Amygdala (tissue), 56 donors: ENCODE results near the gene LIPT1.
"Not testable (repeated sequence)": the region's sequence is repeated elsewhere in the genome, so short reads cannot be mapped to it uniquely, and the experiment has no call there.

ENCODE experiments used
- DNase-seq, 56 donors: peaks; one replicate each; lab custom pipeline; 2025; lab: John Stamatoyannopoulos, UW

The LIPT1 gene

GRCh38 chr2:99154643-99155536 lies at the start of gene LIPT1, which contains the start of gene TSGA10:
Gene LIPT1, plus strand, starts transcription at chr2:99154967. Its CDS starts 6,991 bp downstream, at chr2:99161958.
Gene TSGA10, minus strand, starts transcription at chr2:99154942. Its CDS starts 45,503 bp downstream, at chr2:99109439.
- DNase-seq, result peak; percentile 23 to 93 (median 82)

GRCh38 chr2:99106913-99107312 lies 47.9 kb upstream of the LIPT1 start:
- DNase-seq, result no peak

GRCh38 chr2:99111236-99111635 lies 43.5 kb upstream of the LIPT1 start:
- no peak for DNase-seq

- DNase-seq, result no peak
Observed at GRCh38 chr2:99111945-99112344, 42.8 kb upstream of the LIPT1 start.

GRCh38 chr2:99112617-99113016 lies 42.1 kb upstream of the LIPT1 start:
- peak in 9 of 56 donors; percentile 5 to 27 (median 10) for DNase-seq

- DNase-seq, result no peak
Observed at GRCh38 chr2:99127981-99128380, 26.8 kb upstream of the LIPT1 start.

GRCh38 chr2:99135044-99135556 lies 19.7 kb upstream of the LIPT1 start:
- not testable (repeated sequence) for DNase-seq

GRCh38 chr2:99139003-99139402 lies 15.8 kb upstream of the LIPT1 start:
- DNase-seq, result no peak

- peak in 1 of 56 donors; percentile 28 for DNase-seq
Observed at GRCh38 chr2:99140056-99140859, 14.5 kb upstream of the LIPT1 start.

- DNase-seq, result no peak
Observed at GRCh38 chr2:99140860-99141109, 14.0 kb upstream of the LIPT1 start.

GRCh38 chr2:99141110-99142108 lies 13.4 kb upstream of the LIPT1 start, which contains the start of gene C2orf15:
Gene C2orf15, plus strand, starts transcription at chr2:99141707. Its CDS starts 8,852 bp downstream, at chr2:99150559.
- DNase-seq, result peak; percentile 36 to 95 (median 89)

- no peak for DNase-seq
Observed at GRCh38 chr2:99150706-99151105, 4.1 kb upstream of the LIPT1 start.

GRCh38 chr2:99152199-99152895 lies 2.4 kb upstream of the LIPT1 start:
- no peak for DNase-seq

- DNase-seq, result no peak
Observed at GRCh38 chr2:99153921-99154604, 704 bp upstream of the LIPT1 start.

- no peak for DNase-seq
Observed at GRCh38 chr2:99156891-99157290, 2.1 kb downstream of the LIPT1 start.

GRCh38 chr2:99158599-99158998 lies 3.8 kb downstream of the LIPT1 start:
- DNase-seq, result no peak

- DNase-seq, result no peak
Observed at GRCh38 chr2:99159594-99159993, 4.8 kb downstream of the LIPT1 start.

- DNase-seq, result no peak
Observed at GRCh38 chr2:99166218-99166617, 11.5 kb downstream of the LIPT1 start.

GRCh38 chr2:99169534-99169933 lies 14.8 kb downstream of the LIPT1 start:
- no peak for DNase-seq
